Astrocyte (in vitro differentiated cells and primary cell): ENCODE data around the gene MIA.

Source experiments
- EZH2 ChIP-seq: IDR thresholded peaks from 2 replicates; pipeline ENCODE4 v1.6.1; 2012; ENCODE audit warnings: mild to moderate bottlenecking, low read length, inconsistent platforms; ENCODE audit not compliant: insufficient read depth
- TF ChIP-seq, protein P1 (sequence below): IDR thresholded peaks from 2 replicates; pipeline ENCODE4 v1.5.1; 2011; ENCODE audit warnings: low read depth, mild to moderate bottlenecking, inconsistent platforms, low read length, moderate library complexity; ENCODE audit not compliant: insufficient read depth

DNA sequence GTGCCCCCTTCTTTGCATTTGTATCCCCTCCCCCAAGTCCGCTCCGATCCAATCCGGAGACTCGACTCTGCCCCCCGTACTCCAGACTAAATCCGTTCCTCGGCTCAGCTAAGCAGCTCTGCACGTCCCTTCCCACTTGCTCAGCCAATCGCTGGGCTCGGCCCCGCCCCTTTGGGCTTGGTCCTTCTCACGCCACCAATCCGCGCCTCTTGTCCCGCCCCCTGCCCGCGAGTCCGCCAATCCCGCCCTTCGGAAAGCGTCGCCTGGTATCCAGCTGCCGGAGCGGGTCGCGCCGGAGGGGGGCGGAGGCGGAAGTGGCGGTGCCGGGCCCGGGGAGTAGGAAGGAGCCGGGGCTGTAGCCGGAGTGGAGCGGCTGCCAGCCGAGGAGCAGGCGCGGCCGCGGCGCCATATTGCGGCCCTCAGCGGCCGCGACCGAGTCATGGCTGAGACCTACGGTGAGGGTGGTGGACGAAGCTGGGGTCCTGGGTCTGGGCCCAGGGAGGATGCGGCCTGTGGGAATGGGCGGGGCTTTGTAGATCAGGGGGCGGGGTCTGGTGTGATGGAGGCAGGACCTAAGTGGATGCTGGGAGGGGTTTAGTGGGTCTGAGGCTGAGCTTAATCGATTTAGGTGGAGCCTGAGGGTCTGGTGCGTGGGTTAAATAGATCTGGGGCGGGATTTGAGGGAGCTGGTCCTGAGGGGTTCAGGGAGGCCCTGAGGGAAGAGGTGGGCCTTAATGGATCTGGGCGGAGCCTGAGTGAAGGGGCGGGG is 2.8 kb downstream of the MIA start, which contains the start of gene RAB4B:
- TF ChIP-seq, protein P1, sequence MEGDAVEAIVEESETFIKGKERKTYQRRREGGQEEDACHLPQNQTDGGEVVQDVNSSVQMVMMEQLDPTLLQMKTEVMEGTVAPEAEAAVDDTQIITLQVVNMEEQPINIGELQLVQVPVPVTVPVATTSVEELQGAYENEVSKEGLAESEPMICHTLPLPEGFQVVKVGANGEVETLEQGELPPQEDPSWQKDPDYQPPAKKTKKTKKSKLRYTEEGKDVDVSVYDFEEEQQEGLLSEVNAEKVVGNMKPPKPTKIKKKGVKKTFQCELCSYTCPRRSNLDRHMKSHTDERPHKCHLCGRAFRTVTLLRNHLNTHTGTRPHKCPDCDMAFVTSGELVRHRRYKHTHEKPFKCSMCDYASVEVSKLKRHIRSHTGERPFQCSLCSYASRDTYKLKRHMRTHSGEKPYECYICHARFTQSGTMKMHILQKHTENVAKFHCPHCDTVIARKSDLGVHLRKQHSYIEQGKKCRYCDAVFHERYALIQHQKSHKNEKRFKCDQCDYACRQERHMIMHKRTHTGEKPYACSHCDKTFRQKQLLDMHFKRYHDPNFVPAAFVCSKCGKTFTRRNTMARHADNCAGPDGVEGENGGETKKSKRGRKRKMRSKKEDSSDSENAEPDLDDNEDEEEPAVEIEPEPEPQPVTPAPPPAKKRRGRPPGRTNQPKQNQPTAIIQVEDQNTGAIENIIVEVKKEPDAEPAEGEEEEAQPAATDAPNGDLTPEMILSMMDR, result no peak
- no peak for TF ChIP-seq EZH2
